AG10803 (cell line): ENCODE data around the gene TH.
A peak's percentile ranks its signal among the peaks of the same experiment; 100 is the strongest.

Experiments
- DNase-seq: peaks from one replicate; pipeline ENCODE4 v3.0.0; 2010; ENCODE audit warnings: low read depth
- H3K4me3 ChIP-seq: 2 replicates; pipeline ENCODE4 v1.5.1; 2011; ENCODE audit warnings: mild to moderate bottlenecking, low read length, control low read depth
- CTCF ChIP-seq: conservative IDR thresholded peaks from 2 replicates; pipeline ENCODE4 v1.5.1; 2011; ENCODE audit warnings: mild to moderate bottlenecking, low read length, control low read depth, inconsistent platforms

Gene TH

GRCh38 chr11:2143799-2144543 lies 27.6 kb downstream of the TH start:
- no peak overlapping the region for H3K4me3 ChIP-seq
- no peak for TF ChIP-seq CTCF
- no peak for DNase-seq

DNA sequence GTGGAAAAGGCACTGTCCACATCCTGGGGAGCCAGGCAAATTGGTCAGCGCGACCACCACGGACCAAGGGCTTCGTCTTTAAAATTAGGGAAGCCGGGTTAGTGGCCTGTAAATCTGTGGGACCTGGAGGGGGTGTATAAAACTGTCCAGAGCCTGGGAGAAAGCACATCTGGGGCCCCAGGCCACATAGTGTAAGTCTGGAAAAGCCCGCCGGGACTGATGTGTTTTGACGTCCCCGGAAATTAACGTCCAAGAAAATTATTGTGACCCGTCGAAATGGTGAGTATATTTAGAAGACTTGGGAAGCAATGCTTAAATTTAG lies 28.2 kb downstream of the TH start:
- H3K4me3 ChIP-seq: no peak overlapping the region
- no peak for TF ChIP-seq CTCF
- no peak for DNase-seq

DNA sequence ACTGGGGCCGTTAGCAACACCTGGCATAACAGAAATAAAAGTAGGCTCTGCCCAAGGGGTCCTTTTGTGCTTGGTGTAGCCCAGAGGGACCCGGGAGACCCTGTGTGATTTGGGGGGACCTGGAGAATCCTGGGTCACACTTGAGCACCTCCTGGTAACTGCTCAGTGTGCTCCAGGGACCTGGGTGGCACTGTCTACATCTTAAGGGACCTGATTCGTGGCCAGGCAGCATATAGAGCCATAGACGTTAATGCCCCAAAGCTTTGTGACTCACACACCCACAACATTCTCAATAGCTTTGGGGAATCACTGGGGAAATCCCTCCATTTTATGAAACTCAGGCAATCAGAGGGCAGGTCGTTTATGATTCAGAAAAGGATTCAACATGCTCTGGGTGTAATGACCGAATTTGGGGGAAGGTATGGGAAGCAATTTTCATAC lies 28.8 kb downstream of the TH start:
- no peak overlapping the region for H3K4me3 ChIP-seq
- no peak for TF ChIP-seq CTCF
- DNase-seq: peak; percentile 8

GRCh38 chr11:2142300-2142759 lies 29.3 kb downstream of the TH start:
- no peak for TF ChIP-seq CTCF
- no peak overlapping the region for H3K4me3 ChIP-seq
- DNase-seq: peak; percentile 25

DNA sequence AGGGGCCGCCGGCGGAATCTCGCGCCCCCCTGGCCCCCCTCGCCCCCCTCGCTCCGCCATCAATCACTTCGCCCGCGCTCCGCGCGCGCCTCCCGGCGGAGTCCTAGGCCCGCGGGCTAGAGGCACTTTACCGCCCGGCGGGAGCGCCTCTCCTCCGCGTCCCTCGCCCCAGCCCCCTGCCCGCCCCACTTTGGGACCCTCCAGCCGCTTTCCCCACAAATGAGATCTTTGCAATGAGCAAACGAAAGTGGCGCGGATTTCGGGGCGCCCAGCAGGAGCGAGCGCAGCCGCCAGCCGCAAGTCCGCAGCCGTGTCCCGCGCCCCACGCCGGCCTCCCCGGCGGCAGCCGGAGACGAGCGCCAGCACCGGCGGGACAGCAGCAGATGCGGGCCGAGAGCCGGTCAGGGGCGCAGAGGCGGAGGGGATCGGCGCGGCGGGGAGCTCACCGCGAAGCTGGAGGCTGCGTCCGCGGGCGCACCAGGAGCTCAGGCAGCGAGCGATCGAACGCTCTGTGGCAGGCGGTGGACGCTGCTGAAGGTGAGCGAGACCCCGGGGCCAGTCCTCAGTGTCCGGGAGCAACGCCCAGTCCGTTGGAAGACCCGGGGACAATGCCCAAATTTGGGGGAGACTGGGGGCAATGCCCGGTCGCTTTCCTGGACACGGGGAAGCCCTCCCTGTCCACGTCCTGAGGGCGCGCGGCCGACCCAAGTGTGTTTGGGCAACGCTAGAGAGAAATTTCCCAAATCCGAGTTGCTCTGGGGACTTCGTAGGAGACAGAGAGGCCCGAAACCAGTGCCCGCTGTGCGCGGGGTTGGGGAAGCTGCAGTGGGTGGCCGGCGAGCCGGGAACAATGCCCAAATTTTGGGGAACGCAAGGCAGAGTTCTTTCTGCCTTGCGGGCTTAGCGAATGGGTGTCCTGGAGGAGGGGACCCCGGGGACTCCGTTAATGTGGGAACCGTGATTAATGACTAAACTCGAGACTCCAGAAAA lies 30.9 kb downstream of the TH start:
- DNase-seq: no peak

GRCh38 chr11:2139621-2140337 lies 31.8 kb downstream of the TH start:
- H3K4me3 ChIP-seq: no peak overlapping the region
- no peak for TF ChIP-seq CTCF
- DNase-seq: no peak

More for the DNA sequence above, 30.9 kb downstream of the TH start:
- no peak overlapping the region for H3K4me3 ChIP-seq
- TF ChIP-seq CTCF: no peak
